IPS DF 19.7 (cell line): Measurements from ENCODE around the gene CYTH3.
"Not testable (repeated sequence)": the region's sequence is repeated elsewhere in the genome, so short reads cannot be mapped to it uniquely, and the experiment has no call there.

Source experiments
- DNase-seq: peaks from one replicate; pipeline ENCODE4 v3.0.0-alpha.2; 2013; ENCODE audit warnings: low read depth, low spot score

Gene CYTH3

DNA sequence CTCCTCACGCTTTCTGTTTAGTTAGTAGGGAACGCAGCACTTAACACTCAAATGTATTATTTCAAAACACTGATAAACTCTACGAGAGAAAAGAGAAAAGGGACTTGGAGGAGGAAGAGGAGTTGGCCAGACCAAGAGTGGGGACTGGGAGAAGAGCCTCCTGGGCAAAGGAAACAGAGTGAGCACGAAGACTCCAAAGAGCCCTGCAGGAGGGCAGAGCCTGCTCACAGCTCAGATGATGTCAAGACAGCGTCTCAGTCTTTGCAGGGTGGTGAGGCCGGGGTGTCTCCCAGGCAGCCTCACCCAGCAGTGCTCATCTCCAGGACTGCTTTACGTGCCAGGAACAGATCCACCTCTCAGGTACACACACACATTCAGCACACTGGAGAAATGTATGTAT lies 41.2 kb downstream of the CYTH3 start:
- no peak for DNase-seq

DNA sequence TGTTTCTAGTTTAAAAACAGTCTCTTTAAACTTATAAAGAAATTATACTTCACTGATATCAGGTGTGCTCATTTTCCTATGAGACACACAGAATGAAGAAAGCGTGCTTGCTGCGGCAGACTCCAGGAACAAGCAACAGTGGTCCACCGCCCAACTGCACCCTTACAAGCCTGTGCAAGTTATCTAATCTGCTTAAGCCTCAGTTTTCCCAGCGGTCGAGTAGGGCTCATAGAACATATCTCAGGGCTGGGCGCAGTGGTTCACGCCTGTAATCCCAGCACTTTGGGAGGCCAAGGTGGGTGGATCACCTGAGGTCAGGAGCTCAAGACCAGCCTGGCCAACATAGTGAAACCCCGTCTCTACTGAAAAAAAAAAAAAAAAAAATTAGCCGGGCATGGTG lies 43.1 kb downstream of the CYTH3 start:
- DNase-seq = not testable (repeated sequence)

DNA sequence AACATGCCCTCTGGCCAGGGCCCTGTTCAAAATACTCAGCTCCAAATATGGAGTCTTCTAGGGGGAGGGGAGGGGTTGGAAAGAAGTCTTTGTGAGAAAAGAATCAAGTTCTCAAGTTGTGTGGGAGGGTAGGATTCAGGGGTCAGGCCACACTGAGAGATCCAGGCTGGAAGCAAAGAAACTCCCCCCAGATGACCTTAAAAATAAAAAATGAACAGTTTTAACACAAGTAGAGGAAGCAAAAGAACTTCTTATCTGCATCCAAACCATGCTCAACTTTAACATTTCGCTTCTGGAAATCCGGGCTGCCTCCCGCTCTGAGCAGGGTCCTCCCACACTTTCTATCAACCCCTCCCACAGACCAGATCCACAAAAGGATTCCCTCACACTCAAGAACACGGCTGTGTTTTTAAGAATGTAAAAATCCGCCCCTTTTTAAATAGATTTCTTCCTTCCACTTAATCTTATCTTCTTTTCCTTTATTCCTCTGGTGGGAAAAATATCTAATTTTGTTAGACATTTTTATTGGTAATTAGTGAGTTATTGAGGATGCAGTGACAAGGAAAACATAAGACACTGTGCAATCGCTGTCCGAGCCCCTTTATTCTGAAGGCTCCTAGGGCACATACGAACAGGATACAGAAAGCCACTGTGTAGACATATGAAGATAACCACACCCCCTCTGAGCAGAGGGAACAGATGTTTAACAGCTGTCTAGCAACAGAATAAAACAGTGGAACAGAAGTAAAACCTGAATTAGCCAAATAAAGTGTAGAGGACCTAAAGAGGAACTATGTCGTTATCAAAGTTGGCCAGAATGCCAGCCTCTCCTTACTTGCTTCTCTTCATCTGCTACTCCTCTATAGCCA lies 43.8 kb downstream of the CYTH3 start:
- no peak for DNase-seq

DNA sequence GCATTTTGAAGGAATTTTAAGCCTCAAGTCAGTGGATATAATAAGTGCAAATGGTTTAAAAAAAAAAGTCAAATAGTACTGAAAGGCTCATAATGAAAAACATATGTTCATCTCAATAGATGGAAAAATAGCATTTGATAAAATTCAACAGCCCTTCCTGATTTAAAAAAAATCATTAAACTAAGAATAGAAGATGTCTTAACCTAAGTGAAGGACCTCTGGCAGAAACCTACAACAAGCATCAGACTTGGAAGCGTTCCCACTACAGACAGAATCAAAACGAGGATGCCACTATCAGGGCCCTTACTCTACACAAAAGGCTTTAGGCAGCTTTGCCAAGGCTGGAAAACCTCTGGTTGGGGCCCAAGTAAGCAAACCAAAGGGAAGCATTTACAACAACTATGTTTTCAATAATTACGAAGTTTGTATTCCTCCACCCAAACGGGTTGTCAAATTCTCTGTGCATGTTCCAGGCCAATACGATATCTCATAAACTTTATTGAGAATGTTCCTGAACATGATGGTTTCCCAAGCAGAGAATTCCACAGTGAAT lies 45.1 kb downstream of the CYTH3 start:
- no peak for DNase-seq

DNA sequence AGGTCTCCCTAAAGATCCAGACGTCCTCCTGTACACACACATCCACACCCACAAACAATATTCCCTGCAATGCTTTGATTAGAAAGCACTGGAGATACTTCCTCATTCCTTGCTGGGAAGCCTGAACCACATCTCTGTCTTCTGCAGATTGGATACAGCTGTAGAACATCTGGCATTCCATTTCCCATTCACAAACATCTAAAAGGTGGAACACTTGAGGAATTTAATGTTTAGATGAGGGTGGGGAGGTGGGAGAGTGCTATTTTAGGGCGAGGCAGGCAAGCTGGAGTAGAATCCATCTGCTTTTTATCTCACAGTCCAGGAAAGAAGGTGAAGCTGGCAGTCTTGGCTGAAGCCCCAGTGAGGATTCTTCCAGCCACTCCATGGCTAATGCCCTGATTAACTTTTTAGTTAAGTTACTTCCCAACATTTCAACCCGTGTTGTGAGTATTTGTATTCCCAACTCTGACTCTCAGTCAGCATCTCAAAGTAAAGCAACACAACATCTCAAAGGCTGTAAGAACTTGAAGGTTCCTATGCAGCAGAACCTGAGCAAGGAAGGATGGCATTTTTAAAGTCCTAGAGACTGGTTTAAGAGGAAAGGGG lies 46.1 kb downstream of the CYTH3 start:
- DNase-seq = no peak

DNA sequence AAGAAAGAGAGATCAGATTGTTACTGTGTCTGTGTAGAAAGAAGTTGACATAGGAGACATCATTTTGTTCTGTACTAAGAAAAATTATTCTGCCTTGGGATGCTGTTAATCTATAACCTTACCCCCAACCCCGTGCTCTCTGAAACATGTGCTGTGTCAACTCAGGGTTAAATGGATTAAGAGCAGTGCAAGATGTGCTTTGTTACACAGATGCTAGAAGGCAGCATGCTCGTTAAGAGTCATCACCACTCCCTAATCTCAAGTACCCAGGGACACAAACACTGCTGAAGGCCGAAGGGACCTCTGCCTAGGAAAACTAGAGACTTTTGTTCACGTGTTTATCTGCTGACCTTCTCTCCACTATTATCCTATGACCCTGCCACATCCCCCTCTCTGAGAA lies 49.0 kb downstream of the CYTH3 start:
- DNase-seq = not testable (repeated sequence)

DNA sequence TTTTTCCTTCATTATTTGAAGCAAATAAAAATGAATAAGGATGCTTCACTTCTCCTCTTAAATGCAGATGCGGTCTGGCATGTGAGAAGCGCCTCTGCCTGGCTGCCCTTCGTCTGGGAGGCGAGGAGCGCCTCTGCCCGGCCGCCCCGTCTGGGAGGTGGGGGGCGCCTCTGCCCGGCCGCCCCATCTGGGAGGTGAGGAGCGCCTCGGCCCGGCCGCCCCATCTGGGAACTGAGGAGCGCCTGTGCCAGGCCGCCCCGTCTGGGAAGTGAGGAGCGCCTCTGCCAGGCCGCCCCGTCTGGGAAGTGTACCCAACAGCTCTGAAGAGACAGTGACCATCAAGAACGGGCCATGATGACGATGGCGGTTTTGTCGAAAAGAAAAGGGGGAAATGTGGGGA lies 49.4 kb downstream of the CYTH3 start:
- not testable (repeated sequence) for DNase-seq

DNA sequence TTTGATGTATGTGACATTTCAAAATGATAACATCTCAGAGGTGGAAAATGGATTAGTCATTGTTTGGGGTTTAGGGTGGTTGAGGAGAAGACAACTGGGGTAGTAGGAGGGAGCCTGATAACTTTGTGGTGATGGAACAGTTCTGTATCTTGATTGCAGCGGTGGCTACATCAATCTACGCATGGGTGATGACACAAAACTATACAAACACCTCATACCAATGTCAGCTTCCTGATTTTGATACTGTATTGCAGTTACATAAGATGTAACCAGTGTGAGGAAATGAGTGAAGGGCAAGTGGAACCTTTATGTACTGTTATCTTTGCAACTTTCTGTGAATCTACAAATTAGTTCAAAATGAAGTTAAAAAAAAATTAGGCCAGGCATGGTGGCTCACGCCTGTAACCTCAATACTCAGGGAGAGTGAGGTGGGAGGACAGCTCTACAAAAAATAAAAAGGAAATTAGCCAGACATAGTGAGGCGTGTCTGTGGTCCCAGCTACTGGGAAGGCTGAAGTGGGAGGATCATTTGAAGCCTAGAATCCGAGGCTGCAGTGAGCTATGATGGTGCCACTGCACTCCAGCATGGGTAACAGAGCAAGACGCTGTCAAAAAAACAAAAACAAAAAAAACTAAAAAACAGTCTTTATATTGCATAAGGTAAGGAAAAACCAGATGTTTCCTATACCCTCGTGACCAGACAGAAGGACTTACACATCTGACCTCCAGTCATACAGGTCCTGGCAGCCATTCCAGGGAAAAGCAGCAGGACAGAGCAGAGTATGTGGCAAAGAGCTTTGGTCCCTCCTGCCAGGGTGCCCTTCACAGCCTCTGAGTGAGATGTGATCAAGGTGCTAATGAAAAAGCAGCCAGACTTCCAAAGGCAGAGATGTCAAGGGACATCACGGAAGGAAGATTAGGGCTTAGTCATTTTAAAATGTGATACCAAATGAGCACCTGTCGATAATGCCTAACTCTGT lies 50.8 kb downstream of the CYTH3 start:
- DNase-seq = no peak

DNA sequence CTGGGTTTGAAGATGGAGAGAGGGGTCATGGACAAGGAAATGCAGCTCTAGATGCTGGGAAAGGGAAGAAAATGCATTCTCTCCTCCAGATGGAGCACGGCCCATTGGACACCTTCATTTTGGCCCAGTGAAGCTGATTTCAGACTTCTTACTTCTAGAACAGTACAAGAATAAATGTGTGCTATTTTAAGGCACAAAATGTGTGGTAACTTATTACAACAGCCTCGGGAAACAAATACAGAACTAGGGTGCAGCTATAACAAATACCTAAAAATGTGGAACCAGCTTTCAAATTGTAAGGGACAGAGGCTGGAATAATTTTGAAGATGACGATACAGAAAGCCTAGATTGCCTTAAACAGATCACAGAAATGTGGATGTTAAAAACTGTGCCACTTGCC lies 54.1 kb downstream of the CYTH3 start:
- no peak for DNase-seq

DNA sequence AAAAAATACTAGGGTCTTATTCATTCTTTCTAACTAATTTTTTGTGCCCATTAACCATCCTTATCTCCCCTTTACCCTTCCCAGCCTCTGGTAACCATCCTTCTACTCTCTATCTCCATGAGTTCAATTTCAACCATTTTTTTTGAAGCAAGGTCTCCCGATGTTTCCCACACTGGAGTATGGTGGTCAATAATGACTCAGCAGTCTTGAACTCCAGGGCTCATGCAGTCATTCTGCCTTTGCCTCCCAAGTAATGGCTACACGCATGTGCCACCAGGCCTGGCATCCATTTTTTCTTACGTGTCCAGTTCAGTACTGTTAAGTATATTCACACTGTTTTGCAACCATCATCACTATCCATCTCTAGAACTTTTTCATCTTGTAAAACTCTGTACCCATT lies 60.4 kb downstream of the CYTH3 start:
- DNase-seq = no peak

DNA sequence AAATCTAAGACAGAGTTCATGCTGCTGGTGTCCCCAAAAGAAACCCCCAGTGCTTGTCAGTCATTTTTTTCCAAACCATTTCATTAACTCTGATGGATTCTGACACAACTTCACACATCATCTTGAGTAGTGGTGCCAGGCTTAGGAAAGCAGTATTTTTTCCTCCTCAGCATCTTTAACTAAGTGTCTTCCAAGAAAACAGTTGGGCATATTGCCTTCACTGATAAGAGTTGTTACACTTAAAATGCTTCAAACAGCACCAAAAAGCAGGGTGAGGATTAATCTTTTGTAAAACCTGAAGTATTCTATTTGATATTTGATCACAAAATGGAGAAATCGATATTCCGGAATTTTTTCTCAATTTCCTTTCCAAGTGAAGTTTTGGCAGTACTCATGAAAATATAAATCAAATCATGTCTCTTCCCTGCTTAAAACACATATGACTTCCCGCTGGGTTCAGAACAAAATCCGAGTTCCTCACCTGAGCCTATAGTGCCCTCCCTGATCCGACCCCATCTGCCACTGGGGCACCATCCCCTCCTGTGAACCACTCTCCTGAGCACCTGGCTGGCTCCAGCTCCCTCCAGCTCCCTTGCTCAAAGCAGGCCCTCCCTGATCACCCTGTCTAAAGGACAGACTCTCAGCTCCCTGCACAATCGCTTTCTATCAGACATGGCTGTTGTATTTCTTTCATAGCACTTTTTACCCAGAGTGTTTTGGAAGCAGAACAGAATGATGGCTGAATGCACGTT lies 61.6 kb downstream of the CYTH3 start:
- DNase-seq = no peak

DNA sequence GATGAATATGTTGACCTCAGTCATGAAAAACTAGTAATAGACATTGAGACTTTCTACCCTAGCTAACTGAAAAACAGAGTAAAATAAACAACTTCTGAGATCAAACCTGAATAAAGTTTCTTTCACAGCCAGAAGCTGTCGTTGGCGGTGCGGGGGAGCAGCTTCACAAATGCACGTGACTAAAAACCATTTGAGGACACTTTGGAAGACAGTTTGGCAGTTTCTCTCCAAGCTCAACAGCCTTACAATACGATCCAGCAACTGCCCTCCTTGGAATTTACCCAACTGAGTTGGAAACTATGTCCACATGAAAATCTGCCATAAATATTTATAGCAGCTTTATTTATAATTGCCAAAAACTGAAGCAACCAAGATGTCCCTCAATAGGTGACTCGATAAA lies 63.1 kb downstream of the CYTH3 start:
- no peak for DNase-seq

DNA sequence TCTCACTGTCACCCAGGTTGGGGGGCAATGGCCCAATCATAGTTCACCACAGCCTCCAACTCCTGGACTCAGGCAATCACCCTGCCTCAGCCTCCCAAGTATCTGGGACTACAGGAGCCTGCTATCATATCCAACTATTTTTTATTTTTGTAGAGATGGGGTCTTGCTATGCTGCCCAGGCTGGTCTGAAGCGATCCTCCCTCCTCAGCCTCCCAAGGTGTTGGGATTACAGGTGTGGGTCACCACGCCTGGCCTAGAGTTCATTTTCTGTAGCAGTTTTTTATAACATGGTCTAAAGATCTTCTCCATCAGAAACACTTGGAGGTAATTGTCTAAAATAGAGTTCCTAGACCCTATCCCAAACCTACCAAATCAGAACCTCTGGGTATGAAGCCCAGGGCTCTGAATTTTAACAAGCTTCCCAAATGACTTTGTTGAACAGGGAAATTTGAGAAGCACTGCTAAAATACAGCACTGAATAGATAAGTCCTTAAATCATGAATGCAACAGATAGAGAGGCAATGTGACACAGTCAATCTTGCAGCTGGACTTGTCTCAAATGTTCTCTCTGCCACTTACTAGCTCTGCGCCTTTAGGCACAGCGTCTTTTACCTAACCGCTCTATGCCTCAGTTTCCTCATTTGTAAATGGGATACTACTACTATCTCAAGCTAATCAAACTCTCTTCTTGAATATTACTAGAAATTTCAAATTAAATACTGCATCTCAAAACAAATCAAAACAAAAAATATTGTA lies 63.7 kb downstream of the CYTH3 start:
- DNase-seq = no peak

DNA sequence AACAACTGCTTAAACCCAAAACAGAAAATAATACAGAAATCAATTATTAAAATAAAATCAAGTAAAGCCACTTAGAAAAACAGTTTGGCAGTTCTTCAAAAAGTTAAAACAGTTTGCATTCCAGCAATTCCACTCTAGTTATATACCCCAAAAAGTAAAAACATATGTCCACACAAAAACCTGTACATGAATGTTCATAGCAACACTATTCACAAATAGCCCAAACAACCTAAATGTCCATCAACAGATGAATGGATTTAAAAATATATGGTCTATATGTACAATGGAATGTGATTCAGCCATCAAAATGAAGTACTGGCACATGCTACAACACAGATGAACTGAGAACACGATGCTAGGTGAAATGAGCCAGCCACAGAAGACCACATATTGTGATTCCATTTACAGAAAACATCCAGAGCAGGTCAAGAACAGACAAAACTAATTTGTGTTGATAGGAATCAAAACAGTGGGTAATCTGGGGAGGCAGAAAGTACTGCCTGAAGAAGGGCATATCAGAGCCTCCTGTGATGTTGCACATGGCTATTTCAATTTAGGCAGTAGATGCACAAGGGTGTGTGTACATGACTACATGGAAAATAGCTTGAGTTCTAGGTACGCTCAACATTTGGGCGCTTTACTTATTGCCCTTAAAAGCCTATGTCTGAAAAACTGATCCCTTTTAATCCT lies 66.3 kb downstream of the CYTH3 start:
- no peak for DNase-seq

DNA sequence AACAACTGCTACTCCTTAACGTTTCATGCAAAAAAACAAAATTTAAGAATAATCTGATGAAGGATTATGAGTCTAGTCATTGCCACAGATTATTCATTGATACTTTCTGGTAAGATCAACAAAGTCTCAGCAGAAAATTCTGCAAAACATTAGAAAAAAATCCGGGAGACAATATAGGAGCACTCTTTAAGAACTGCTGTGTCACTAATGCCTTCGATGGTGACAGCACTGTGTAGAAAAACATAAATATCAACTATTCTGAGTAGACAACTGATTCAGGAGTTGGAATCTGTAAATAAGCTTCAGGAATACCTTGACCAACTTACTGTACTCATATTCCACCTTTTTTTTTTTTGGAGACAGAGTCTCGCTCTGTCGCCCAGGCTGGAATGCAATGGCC lies 69.0 kb downstream of the CYTH3 start:
- DNase-seq = no peak

DNA sequence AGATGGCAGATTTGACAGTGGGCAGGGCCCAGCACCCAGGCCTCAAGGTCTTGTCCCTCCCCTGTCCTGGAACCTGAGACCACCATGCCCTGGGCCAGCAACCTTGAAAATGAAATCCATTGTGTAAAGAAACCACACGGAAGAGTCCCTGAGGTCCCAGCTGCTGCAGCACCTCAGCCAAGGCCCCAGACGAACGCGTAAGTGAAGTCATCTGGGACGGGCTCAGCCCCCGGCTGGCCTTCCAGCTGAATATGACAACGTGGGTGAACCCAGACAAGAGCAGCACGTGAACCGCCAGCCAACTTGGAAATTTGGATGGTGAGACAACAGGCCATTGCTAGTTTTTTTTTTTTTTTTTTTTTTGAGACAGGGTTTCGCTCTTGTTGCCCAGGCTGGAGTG lies 70.3 kb downstream of the CYTH3 start:
- no peak for DNase-seq

DNA sequence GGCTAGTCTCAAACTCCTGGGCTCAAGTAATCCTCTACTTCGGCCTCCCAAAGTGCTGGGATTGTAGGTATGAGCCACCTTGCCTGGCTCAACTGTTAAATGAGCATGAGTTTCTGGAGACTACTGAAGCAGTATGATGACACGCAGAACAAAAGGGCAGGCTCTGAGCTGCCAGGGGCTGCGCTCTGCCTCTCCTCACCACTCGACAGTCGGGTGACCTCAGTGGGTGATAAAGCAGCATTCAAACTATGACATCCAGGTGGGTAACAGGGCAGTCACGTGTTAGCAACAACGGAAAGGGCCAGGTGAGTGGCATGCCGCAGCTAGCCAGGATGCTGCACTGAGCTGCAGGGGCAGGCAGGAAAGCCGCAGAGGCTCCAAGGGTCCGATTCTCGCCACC lies 71.5 kb downstream of the CYTH3 start:
- no peak for DNase-seq

DNA sequence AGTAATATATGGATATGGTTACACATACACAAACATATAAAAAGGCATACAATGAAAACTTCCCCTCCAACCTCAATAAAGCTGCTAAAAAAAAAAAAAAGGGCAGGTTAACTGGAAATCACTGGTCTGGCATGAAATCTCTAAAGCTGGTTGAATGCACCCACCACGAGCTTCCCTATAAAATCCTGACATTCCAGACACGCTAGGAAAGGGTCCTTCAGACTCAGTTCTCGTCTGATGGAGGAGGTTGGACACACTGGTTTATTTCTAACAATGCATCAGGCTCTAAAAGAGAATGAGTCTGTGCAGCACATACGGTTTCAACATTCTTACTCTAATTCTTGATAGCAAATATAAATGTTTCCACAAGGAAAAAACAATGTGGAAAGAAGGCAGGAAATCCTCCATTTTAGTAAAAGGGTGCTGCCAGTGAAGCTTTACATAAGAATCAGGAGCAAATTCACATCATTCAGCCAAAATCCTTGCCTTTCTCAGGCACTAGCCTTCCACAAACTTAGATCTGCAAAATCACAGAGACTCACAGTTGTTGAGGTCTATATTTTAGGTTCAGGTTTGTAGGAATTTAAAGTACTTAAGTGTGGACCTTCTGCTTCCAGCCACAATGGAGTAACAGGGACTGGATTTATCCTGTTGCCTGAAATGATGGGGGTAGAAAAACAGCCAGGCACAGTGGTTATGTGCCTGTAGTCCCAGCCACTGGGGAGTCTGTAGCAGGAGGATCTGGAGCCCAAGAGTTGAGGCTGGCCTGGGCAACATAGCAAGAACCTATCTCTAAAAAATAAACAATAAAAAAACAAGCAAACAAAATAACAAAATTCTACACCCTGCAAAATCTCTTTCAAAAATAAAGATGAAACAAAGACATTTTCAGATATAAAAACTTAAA lies 73.5 kb downstream of the CYTH3 start:
- peak; percentile 25 for DNase-seq
